Measurements from ENCODE around the gene PLCD3. TPM values are rescaled to one million over a fixed set of nuclear protein-coding genes. Genes with fewer than 3 reads are reported as not detected.

PLCD3 gene
- polyA plus RNA-seq, 3 donors, result 16.7 to 33.8 (median 29.1) TPM

DNA sequence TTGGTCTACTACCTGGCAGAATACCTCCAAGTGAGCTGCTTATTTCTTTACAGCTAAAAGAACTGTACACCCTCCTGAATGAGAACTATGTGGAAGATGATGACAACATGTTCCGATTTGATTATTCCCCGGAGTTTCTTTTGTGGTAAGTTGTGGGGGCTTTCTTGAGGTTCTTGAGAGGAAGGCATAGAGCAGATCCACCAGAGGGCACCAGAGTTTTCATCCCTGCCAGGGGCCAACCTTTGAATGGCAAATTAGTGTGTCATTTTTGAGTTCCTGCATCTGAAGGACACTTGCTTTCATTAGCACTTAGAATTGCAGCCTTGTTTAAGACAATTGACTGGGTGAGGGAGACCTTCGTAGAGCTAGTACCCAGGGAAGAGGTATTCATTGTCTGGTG, 36.2 kb downstream of the PLCD3 start:
- DNase-seq (ENCODE audit: extremely low read depth in 1 of 11, low read depth in 9 of 11, low spot score in 4 of 11), result no peak

DNA sequence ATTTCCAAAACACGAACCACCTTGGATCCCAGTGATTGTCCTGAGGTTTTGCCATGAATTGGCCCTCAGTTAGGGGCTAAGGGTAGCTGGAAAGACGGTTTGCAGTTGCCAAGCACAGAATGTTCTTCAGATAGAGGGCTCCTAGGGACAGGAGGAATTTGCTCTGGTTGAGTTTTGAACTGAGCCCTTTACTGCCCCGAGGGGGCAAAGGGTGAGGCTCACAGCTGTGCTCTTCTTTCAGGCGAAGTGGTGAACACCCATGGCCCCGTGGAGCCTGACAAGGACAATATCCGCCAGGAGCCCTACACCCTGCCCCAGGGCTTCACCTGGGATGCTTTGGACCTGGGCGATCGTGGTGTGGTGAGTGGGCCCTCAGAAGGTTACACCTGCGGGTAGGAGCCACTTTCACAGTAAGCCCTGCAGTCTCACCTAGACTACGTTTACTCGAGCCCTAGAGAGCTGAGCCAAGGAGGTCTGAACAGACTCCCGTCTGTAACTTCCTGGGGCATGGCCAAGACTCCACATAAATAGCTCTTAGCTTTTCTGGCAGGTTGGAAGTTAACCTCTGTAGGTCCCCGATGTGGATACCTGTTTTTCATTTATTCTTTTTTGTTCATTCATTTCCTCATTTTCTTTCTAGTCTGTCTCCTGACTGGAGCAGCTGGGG, 38.7 kb downstream of the PLCD3 start:
- DNase-seq (ENCODE audit: extremely low read depth in 1 of 11, low read depth in 9 of 11, low spot score in 4 of 11), result no peak

DNA sequence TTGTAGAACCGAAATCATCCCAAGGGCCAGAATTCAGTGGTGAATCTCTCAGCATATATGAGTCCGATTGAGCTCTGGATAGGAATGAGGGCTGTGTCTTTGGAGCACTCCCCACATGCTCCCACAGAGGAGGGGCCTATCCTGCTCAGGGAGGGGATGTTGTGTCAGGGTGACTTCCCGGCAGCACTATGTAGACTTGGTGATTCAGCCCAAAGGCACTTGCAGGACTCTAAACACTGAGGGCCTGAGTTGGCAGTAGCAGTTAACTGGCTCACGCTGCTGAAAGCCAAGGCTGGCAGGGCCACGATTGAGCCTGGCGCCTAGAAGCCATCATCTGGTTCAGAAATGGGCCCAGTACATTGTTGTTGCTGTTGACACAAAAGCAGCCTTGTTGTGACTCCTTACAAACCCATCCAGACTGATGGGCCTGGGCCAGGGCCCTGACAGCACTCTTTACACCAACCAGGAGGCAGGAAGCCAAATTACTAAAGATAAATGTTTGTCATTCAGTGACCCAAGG, 39.3 kb downstream of the PLCD3 start:
- DNase-seq (ENCODE audit: extremely low read depth in 1 of 11, low read depth in 9 of 11, low spot score in 4 of 11), result no peak

DNA sequence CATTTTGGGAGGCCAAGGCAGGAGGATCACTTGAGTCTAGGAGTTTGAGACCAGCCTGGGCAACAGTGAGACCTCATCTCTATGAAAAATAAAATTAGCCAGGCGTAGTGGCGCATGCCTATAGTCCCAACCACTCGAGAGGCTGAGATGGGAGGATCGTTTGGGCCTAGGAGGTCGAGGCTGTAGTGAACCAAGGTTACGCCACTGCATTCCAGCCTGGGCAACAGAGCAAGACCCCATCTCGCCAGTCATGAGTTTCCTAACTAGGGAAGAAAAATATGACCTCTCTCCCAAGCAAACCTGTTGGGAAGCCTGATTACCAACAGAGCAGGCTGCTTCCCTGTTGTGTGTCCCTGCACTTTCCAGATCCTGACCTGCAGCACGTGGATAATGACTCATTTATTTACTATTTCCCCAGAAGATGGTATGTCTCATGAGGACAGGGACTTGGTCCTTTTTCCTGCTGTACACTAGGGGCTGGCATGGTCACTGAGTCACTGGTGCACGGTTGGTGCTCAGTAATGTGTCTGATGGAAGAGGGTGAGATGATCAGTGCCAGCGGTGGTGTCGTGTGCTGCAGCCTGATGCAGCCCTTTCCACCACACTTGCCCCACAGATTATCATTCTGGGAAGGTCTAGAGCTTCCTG, 40.4 kb downstream of the PLCD3 start:
- no peak for DNase-seq (ENCODE audit: extremely low read depth in 1 of 11, low read depth in 9 of 11, low spot score in 4 of 11)

DNA sequence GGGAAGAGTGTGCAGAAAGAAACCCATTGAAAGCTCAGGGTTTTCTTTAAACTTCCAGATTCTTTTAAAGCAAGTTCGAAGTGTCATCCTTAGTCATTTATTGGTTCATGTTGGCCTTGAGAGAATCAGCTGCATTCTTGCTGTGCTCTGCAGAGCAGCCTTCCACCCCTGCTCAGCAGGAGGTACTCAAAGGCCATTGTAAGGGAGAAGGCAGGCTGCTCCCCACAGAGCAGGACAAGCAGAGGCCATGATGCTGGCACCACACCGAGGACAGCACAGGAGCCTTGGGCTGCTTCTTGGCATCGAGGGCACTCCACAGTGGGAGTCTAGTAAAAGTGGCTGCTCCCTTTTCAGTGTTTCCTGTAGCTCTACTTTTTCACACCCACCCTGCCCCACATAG, 41.6 kb downstream of the PLCD3 start:
- DNase-seq (ENCODE audit: extremely low read depth in 1 of 11, low read depth in 9 of 11, low spot score in 4 of 11), result no peak

DNA sequence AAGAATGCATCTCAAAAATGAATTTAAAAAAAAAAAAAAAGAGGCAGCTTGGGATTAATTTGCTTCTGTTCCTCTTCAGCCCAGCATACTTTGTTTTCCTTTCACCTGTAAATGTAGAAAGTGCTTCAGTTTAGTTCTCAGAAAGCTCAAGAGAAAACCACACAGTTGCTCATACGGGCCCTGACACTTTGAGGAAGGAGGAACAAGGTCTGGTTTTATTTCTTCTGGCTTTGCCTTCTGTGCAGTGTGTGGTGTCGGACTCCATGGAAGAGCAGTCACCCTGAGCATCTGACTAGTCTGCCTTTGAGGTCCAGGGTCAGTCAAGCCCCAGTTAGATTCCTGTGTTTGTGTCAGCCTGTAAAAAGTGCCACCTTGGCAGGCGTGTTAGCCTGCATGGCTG, 43.6 kb downstream of the PLCD3 start:
- no peak for DNase-seq (ENCODE audit: extremely low read depth in 1 of 11, low read depth in 9 of 11, low spot score in 4 of 11)

DNA sequence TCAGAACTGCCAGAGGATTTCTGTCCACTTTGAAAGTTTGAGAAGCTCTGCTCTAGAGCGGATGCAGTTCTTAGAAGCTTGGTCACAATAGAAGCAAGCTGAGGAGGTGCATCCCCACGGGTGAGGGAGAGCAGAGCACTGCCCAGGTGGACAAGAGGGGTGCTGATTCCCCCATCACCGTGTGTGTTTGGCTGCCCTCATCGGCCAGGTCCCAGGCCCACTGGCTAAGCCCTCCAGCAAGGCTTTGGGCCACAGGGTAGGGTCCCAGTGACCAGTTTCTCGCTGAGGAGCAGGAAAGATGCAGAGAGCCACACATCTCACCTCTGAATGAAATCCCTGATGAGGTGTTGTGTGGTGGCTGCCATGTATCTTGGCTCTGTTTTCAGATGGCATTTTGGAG, 44.3 kb downstream of the PLCD3 start:
- no peak for DNase-seq (ENCODE audit: extremely low read depth in 1 of 11, low read depth in 9 of 11, low spot score in 4 of 11)

DNA sequence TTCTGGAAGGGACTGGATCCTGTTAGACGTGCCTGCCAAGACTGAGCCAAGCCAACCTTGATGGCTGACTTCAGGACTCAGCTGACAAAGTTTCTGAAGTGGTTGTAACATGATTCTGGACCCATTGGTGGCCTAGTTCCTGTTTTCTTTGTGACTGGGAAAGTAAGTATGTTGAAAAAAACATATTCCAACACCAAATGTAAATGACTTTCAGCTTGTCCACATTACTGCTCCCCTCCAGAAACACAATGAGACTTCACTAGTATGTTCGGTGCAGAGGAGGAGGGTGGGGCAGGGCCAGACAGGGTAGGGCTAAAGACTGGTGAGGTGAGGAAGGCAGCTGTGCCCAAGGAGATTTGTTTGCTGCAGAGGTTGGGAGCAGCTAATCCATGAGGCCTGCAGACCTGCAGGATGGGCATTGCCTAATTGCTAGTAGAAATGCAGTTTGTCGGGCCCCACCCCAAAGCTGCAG, 44.8 kb downstream of the PLCD3 start:
- DNase-seq (ENCODE audit: extremely low read depth in 1 of 11, low read depth in 9 of 11, low spot score in 4 of 11), result no peak

DNA sequence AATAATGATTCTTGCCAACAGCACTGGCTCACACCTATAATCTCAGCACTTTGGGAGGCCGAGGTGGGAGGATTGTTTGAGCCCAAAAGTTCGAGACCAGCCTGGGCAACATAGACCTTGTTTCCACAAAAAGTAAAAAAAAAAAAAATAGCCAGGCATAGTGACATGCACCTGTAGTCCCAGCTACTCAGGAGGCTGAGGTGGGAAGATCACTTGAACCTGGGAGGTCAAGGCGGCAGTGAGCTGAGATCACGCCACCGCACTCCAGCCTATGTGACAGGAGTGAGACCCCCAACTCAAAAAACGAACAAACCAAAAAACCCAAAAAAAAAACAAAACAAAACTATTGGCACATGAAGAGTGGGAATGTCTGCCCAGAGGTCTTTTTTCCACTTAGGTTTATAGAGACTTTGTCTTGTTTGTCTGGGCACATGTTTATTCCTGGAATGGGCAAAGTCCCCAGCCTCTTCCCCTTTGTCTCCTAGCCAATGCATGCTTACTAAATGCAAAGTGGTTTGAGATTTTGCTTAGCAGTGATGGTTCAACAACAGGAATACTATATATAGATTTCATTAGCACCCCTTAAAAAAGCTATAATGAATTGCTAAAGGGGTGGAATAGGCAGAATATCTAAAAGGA, 45.3 kb downstream of the PLCD3 start:
- DNase-seq (ENCODE audit: extremely low read depth in 1 of 11, low read depth in 9 of 11, low spot score in 4 of 11), result no peak

DNA sequence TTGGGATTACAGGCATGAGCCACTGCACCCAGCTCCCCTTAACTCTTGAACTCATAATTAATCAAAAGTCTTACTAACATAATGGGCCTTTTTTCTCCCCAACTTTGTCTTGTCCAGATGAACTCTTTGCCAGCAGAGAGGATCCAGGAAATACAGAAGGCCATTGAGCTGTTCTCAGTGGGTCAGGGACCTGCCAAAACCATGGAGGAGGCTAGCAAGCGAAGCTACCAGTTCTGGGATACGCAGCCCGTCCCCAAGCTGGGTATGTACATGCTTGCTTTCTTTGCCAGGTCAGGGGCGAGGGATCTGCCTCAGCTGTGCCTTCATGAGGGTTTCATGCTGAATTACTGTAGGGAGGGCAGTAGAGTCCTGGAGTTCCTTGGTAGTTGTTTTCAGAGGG, 45.9 kb downstream of the PLCD3 start:
- DNase-seq (ENCODE audit: extremely low read depth in 1 of 11, low read depth in 9 of 11, low spot score in 4 of 11), result no peak

DNA sequence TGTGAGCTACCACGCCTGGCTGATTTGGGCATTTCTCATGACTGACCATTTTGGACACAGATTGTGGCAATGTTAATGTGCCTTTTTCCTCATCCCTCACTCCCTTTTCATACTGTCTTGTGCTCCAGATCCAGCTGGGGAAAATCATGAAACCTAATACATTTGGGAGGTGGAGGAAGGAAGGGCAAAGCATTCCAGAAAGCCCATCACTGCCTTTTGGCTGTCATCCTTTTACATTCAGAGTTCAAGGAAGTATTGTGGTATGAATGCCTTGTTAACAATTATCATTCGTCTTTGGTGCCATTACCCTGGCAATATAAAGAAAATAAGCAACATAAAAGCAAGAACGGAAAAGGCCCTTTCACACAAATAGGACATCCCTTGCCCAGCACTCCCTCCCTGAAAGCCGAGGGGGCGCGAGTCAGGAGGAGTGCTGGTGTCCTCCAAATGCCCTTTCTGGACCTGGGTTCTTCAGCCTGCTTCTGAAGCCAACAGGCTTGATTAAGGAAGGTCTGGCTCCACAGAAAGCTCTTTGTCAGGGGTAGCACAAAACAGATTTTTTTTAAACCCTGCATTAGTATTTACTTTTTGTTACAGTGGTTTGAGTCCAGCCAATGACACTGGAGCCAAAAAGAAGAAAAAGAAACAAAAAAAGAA, 51.1 kb downstream of the PLCD3 start:
- DNase-seq (ENCODE audit: extremely low read depth in 1 of 11, low read depth in 9 of 11, low spot score in 4 of 11), result peak in 5 of 11 donors; percentile 9 to 53 (median 36)

DNA sequence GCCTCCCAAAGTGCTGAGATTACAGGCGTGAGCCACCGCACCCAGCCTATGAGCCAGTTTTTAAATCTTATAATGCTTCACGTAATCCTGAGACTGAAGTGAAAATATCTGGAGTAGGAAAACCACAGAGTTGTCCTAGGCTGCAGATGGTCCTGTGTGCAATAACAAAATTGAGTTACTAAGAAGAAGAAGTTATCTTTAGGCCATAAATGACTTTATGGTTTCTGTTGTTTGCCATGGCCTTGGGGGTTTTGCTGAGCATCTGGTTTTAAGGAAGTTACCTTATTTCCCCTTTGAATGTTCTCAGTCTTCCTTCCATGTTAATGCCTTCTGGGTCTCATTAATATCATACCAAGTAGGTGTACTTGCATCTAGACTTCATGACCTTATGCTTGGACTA, 54.7 kb downstream of the PLCD3 start:
- no peak for DNase-seq (ENCODE audit: extremely low read depth in 1 of 11, low read depth in 9 of 11, low spot score in 4 of 11)

DNA sequence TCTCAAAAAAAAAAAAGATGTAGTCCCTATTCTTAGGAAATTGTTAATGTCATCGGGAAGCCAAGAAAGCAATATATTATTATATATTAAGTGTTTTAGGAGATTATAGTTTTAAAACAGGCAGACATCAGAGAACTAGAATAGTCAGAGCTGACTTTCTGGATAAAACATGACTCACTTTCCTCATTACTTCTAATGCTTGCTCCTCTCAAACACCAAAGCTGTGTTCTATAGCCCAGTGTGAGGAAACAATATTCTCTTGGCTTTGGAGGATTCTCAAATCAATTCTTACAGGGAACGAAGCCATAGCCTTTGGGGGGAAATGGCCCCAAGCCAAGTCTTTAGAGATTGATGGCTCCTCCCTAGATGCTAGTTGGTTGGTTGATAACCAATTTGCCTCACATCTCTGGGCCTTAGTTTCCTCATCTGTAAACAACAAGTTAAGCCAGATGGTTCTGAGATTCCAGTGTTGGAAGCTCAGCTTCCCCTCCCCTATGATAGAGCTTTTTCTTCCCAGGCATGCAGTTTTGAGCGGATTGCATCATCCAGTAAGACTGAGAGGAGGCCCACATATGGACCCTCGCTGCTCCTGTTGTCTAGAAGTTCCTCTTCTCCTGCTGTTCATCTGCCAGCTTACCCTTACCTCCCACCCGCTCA, 58.8 kb downstream of the PLCD3 start:
- no peak for DNase-seq (ENCODE audit: extremely low read depth in 1 of 11, low read depth in 9 of 11, low spot score in 4 of 11)

DNA sequence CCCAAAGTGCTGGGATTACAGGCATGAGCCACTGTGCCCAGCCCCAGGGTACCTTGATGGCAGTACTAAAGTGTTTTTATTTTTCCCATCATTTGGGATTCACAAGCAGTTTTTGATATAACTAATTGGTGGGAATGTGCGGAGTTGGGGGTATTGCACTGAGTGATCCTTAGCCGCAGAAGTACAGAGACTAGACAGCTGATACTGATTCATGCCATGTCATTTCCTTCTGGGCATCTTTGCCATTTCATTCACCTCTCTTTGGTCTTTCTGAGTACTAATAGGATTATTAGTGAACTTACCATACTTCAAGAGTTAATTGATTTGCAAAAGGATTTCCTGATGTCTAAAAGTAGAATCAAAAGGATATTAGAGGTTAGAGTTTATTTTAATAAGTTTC, 61.5 kb downstream of the PLCD3 start:
- no peak for DNase-seq (ENCODE audit: extremely low read depth in 1 of 11, low read depth in 9 of 11, low spot score in 4 of 11)

DNA sequence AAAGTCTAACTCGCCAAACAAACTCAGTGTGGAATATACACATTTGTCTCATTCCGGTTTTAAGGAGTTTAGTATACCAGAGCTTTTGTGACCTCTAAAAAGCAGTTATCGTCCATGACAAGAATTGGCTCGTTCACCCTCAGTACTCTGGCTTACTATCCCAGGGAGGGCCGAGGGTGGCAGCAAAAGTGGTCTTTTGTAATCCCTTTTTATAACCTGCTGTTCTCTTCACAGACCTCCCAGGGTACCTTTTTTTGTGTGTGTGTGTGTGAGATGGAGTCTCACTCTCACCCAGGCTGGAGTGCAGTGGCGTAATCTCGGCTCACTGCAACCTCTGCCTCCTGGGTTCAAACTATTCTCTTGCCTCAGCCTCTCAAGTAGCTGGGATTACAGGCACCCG, 62.3 kb downstream of the PLCD3 start:
- no peak for DNase-seq (ENCODE audit: extremely low read depth in 1 of 11, low read depth in 9 of 11, low spot score in 4 of 11)

DNA sequence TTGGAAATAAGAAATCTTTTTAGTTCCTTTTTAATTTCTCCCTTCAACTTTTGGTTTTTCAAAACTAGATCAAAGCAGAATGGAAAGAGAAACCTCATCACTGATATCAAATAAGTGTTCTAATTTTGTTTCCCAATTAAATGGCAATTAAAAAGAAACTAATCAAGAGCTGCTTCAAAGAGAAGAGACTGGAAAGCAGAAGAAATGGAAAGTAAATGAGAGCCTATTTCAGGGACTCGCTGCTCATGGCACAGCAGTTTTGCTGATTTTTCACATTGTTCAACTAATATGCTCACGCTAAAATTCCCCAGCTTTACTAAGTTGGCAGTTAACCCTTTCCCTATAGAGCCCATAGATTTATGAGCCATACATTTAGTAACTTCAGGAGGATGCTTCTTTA, 64.7 kb downstream of the PLCD3 start:
- DNase-seq (ENCODE audit: extremely low read depth in 1 of 11, low read depth in 9 of 11, low spot score in 4 of 11), result no peak

DNA sequence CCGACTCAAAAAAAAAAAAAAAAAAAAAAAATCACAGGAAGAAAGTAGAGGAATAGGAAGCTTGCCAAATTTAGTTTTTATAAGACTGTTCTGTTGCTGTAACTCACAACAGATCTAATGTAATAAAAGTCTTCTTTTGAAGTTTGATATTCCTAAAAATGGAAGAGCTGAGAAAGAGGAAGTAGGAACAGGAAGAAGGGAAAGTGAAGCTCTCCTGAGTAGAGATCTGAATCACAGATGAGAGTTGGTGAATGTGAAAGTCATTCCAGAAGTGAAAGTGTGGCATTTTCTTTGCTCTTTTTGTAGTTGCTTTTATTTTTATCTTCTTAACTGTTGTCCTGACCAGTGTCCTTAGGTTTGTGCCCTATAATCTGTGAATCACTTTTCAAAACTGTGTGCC, 69.1 kb downstream of the PLCD3 start:
- no peak for DNase-seq (ENCODE audit: extremely low read depth in 1 of 11, low read depth in 9 of 11, low spot score in 4 of 11)

DNA sequence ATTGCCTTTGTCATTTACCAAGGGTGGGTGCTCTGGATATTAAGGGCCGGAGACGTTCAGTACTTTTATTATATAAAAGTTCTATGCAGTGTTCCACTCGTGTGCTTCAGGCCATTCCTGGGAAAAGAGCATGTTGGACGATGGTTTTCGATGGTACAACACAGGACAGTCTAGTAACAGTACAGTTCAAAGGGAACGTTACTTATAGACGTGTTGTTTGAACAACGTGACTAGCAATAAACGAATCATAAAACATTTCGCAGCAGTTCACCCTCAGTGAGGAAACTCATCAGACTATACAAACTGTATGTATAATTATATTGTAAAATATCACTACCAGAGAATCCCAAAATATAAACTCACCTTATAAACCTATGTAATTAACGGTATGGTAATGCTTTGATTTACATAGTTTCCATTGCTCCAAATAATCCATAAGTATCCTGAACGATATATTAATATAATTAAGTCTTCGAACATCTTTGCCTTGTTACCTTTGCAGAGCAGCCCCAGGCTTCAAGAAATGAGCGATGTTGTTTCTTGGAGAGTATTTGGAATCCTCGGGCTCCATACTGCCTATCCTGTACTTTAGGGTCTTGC, 70.6 kb downstream of the PLCD3 start:
- DNase-seq (ENCODE audit: extremely low read depth in 1 of 11, low read depth in 9 of 11, low spot score in 4 of 11), result no peak

All from renal cortex interstitium (tissue), 11 donors.